Astrocyte of the spinal cord (primary cell): ENCODE measurements around the gene DZIP1.
A peak's percentile ranks its signal among the peaks of the same experiment; 100 is the strongest.

Source experiments
- DNase-seq: peaks from one replicate; pipeline ENCODE4 v3.0.0; 2011; ENCODE audit warnings: low read depth, low spot score
- H3K4me3 ChIP-seq: 2 replicates; pipeline ENCODE4 v1.5.1; 2011; ENCODE audit warnings: low read depth, mild to moderate bottlenecking, low read length, moderate library complexity
- CTCF ChIP-seq: IDR thresholded peaks from 2 replicates; pipeline ENCODE4 v1.5.1; 2012; ENCODE audit warnings: low read depth, mild to moderate bottlenecking, low read length, inconsistent platforms
- in situ Hi-C: cut with HindIII; loops from 2 replicates; pipeline ENCODE4 v1.10.0; 2017; ENCODE audit warnings: low sequenced_read_pairs

The DZIP1 gene

DNA sequence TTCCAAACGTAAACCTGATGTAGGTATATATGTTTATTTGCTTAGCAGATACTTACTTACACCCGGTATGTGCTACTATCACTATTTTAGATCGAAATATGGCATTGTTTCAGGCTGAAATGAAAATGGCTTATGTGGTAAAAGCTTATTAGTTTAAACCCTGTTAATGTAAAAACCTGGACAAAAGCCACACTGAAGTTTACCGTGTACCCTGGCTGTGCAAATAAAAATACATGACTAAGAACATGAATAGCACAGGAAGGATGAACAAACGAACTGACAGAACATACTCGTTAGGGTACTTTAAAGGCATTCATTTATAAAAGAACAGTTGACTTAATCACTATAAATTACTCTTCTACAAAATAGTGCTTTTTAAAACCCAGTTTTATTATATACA is 85.4 kb downstream of the DZIP1 start:
- TF ChIP-seq CTCF, result no peak

DNA sequence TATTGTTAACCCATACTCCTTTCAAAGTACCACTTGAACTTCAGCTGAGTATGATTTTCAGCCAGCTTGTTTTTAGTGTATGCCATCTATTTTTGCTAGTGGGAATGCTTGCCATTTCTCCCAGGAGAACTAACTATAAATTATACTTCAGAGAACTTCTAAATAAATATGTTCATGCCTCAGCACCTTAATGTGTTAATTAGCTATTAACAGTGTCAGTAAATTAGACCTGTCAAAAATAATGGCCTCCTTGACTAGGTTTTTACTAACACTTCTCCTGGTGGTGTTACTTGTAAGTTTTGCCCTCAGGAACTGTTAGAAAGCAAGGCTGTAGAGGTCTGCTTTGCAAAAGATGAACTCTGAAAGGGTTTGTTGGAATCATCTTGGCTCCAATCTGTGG is 87.5 kb downstream of the DZIP1 start:
- DNase-seq, result no peak
- in situ Hi-C loops, result no loop called here
- no peak for TF ChIP-seq CTCF
- H3K4me3 ChIP-seq, result no peak overlapping the region

More for the DNA sequence above, 85.4 kb downstream of the DZIP1 start:
- in situ Hi-C loops, result no loop called here
- H3K4me3 ChIP-seq, result no peak overlapping the region
- DNase-seq, result no peak

DNA sequence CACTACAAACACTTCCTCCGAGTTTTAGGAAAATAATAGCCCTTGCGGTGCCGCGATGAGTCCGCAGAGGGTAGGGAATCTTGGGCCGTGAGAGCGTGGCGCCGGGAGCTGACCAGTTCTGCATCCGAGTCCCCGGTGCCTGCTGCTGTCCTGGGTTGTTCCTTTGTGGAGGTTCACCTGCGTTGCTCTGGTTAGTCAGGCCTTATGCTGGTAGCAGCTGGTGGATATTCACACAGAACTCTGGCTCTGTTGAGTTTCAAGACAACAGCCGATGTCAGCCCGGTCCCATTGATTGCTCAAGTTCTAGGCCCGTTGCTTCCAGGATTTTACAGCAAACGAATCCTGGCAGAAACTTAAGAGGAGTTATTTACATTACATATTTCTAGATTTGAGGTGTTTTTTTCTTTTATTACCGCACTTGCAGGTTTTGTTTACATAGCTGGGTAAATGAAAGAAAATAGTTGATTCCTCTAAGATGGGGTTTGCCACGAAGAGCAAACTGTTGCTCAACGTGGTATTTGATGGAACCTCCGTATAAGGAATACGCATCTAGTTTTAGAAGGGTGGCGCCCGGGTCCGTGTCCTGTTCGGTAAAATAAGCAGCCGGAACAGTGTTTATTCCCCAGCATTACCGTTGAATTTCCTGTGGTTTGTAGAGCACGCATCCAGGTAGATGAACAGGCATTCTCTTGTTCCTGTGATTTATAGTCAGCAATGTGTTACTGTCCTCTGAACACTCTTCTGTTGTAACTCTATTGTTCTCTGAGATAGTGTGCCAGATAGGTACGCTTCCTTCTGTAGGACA is 90.7 kb downstream of the DZIP1 start:
- in situ Hi-C loops, result no loop called here
- no peak for DNase-seq
- TF ChIP-seq CTCF, result no peak
- no peak overlapping the region for H3K4me3 ChIP-seq

GRCh38 chr13:95552539-95553441 is 91.7 kb downstream of the DZIP1 start, which contains the start of gene CLDN10:
TSS of gene CLDN10 (plus strand) at chr13:95552720. CDS start at chr13:95552754, 34 bp downstream.
- no peak for DNase-seq
- peak within 1 kb of the TSS; percentile 10 for H3K4me3 ChIP-seq
- in situ Hi-C loops, result no loop called here
- no peak for TF ChIP-seq CTCF

GRCh38 chr13:95552208-95552538 is 92.3 kb downstream of the DZIP1 start:
- peak overlapping the region; percentile 10 for H3K4me3 ChIP-seq
- in situ Hi-C loops, result no loop called here
- no peak for DNase-seq
- TF ChIP-seq CTCF, result no peak

- DNase-seq, result no peak
- no peak overlapping the region for H3K4me3 ChIP-seq
- no peak for TF ChIP-seq CTCF
- in situ Hi-C loops, result no loop called here
These were observed 96.9 kb downstream of the DZIP1 start for GRCh38 chr13:95547531-95548167.
